ENCODE measurements around the gene SLIT3.
A peak's percentile ranks its signal among the peaks of the same experiment; 100 is the strongest.

SLIT3 gene

DNA sequence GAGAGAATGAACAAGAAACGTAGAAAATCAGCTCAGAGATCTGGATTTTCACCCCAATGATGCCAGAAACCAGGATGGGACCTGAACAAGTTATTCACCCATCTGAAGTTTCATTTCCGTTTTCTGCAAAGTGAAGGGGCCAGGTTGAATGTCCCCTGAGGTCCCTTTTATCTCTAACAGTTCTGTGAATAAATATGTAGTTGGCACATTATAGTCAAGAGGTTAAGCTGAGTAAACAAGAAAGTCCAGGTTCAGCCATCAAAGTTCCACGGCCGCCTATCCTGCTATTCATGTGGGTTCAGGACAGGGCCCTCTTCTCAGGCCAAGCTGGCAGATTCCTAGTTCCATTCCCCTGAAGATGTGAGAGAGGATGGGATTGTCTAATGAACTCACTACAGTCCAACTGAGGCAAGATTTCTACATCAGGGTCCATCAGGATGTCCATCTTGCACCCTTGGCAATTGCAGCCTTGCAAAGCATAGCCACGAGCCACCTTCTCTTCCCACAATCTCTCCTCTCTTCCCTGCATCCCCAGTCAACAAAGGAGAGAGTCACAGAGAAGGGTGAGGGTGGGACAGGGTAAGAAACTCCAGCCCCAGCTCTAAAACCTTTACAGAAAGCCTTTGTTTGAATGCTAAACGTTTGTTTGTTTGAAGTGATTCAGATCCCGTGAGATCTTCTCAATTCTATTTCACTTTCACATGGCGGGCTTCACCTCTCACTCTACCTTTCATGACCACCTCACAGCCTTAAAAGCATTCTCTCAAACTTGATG lies 311.0 kb downstream of the SLIT3 start:
- Histone ChIP-seq H4K20me1 (ENCODE audit: control insufficient read depth, insufficient read depth, low read depth, low read length) (no peaks in the 10 kb centered on the region), H3K27me3 (ENCODE audit: control insufficient read depth, low read length) (peaks cover 11% of the 10 kb centered on the region), H3K4me1 (ENCODE audit: control insufficient read depth, low read length) (no peaks in the 10 kb centered on the region), H3K79me2 (ENCODE audit: control insufficient read depth, low read length) (no peaks in the 10 kb centered on the region), H3K4me3 (ENCODE audit: low read length) (no peak overlapping the region), H3K4me2 (ENCODE audit: low read length) (no peak overlapping the region), H3K9me2 (replicated peaks; ENCODE audit: control insufficient read depth, low read length) (no peaks in the 10 kb centered on the region), H3K36me3 (ENCODE audit: control insufficient read depth, low read length) (no peaks in the 10 kb centered on the region), H3K27ac (ENCODE audit: low read depth, low read length) (no peak overlapping the region), H3K9me3 (ENCODE audit: control insufficient read depth, insufficient read depth, low read length) (no peaks in the 10 kb centered on the region), H3F3A (ENCODE audit: control insufficient read depth, insufficient read depth) (no peaks in the 10 kb centered on the region)
- TF ChIP-seq, protein P1, sequence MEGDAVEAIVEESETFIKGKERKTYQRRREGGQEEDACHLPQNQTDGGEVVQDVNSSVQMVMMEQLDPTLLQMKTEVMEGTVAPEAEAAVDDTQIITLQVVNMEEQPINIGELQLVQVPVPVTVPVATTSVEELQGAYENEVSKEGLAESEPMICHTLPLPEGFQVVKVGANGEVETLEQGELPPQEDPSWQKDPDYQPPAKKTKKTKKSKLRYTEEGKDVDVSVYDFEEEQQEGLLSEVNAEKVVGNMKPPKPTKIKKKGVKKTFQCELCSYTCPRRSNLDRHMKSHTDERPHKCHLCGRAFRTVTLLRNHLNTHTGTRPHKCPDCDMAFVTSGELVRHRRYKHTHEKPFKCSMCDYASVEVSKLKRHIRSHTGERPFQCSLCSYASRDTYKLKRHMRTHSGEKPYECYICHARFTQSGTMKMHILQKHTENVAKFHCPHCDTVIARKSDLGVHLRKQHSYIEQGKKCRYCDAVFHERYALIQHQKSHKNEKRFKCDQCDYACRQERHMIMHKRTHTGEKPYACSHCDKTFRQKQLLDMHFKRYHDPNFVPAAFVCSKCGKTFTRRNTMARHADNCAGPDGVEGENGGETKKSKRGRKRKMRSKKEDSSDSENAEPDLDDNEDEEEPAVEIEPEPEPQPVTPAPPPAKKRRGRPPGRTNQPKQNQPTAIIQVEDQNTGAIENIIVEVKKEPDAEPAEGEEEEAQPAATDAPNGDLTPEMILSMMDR (IDR thresholded peaks at IDR 0.05; ENCODE audit: low read depth, low read length, poor library complexity, severe bottlenecking) = no peak
- TF ChIP-seq EZH2phosphoT487 (IDR thresholded peaks at IDR 0.05; ENCODE audit: borderline replicate concordance, low read length) = no peak

GRCh38 chr5:168988699-168989098 lies 312.2 kb downstream of the SLIT3 start:
- TF ChIP-seq, protein P1 (IDR thresholded peaks at IDR 0.05; ENCODE audit: low read depth, low read length, poor library complexity, severe bottlenecking) = no peak
- no peak for TF ChIP-seq EZH2phosphoT487 (IDR thresholded peaks at IDR 0.05; ENCODE audit: borderline replicate concordance, low read length)
- no peaks in the 10 kb centered on the region for H3K79me2 ChIP-seq (ENCODE audit: control insufficient read depth, low read length)
- no peaks in the 10 kb centered on the region for H3F3A ChIP-seq (ENCODE audit: control insufficient read depth, insufficient read depth)
- no peak overlapping the region for H3K4me3 ChIP-seq (ENCODE audit: low read length)
- no peak overlapping the region for H3K27ac ChIP-seq (ENCODE audit: low read depth, low read length)
- H3K4me1 ChIP-seq (ENCODE audit: control insufficient read depth, low read length) = no peaks in the 10 kb centered on the region
- peaks cover 11% of the 10 kb centered on the region for H3K27me3 ChIP-seq (ENCODE audit: control insufficient read depth, low read length)
- no peaks in the 10 kb centered on the region for H3K9me3 ChIP-seq (ENCODE audit: control insufficient read depth, insufficient read depth, low read length)
- no peaks in the 10 kb centered on the region for H4K20me1 ChIP-seq (ENCODE audit: control insufficient read depth, insufficient read depth, low read depth, low read length)
- H3K4me2 ChIP-seq (ENCODE audit: low read length) = no peak overlapping the region
- no peaks in the 10 kb centered on the region for H3K36me3 ChIP-seq (ENCODE audit: control insufficient read depth, low read length)
- no peaks in the 10 kb centered on the region for H3K9me2 ChIP-seq (replicated peaks; ENCODE audit: control insufficient read depth, low read length)

DNA sequence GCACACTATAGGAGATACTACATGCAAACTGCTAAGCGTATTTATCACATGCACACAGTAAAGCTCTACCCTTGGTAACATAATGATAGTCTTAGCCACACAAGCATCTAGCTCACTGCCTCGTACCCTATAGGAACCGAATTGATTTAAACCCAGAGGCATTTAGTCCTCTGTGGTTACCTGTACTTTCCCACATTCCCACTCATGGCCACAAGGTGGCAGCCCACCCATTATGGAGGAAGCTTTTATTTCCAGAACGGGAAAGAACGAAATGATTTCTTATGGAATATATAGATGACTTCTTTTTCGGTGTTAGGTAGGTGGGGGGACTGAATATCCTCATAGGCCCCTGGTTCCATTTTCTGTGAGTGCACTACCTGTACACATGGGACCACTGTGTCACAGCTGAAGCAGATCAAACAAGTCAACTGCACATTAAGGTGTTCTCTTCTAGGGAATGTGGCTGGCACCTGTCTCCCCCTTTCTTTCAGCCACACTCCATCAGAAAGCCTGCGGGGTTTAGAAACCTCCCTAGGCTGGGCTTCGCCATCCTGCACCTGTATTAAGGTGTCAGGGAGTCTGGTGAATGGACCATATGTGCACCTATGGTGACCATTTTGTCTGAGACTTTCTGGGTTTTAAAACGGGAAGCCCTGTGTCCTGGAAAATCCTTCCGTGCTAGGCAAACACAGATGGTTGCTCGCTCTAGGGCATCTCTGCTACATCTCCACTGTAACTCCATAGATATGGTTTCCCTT lies 313.2 kb downstream of the SLIT3 start:
- Histone ChIP-seq H3K4me2 (ENCODE audit: low read length) (no peak overlapping the region), H3K9me2 (replicated peaks; ENCODE audit: control insufficient read depth, low read length) (no peaks in the 10 kb centered on the region), H3K4me1 (ENCODE audit: control insufficient read depth, low read length) (no peaks in the 10 kb centered on the region), H3K27ac (ENCODE audit: low read depth, low read length) (no peak overlapping the region), H3K36me3 (ENCODE audit: control insufficient read depth, low read length) (no peaks in the 10 kb centered on the region), H3K79me2 (ENCODE audit: control insufficient read depth, low read length) (no peaks in the 10 kb centered on the region), H4K20me1 (ENCODE audit: control insufficient read depth, insufficient read depth, low read depth, low read length) (no peaks in the 10 kb centered on the region), H3K27me3 (ENCODE audit: control insufficient read depth, low read length) (peaks cover 11% of the 10 kb centered on the region), H3F3A (ENCODE audit: control insufficient read depth, insufficient read depth) (no peaks in the 10 kb centered on the region), H3K4me3 (ENCODE audit: low read length) (no peak overlapping the region), H3K9me3 (ENCODE audit: control insufficient read depth, insufficient read depth, low read length) (no peaks in the 10 kb centered on the region)
- TF ChIP-seq, protein P1 (IDR thresholded peaks at IDR 0.05; ENCODE audit: low read depth, low read length, poor library complexity, severe bottlenecking) = peak; percentile 98
- no peak for TF ChIP-seq EZH2phosphoT487 (IDR thresholded peaks at IDR 0.05; ENCODE audit: borderline replicate concordance, low read length)

All from DOHH2 (cell line).